H1 (cell line): ENCODE data around the gene RBM10.

ENCODE experiments used
- CEBPB ChIP-seq: IDR thresholded peaks from 2 replicates; pipeline ENCODE4 v1.6.1; 2012; ENCODE audit warnings: low read depth, low read length
- MAX ChIP-seq: IDR thresholded peaks from 2 replicates; pipeline ENCODE4 v1.6.1; 2012; ENCODE audit warnings: inconsistent platforms
- POLR2A ChIP-seq, 2 experiments: IDR thresholded peaks; 1 replicate in 1 of 2; 2 replicates in 1 of 2; pipeline ENCODE4 v1.6.1; 2011; ENCODE audit warnings: low read depth in 2 of 2, low read length in 2 of 2, mild to moderate bottlenecking in 2 of 2; ENCODE audit errors: control extremely low read depth in 1 of 2
- RBBP5 ChIP-seq: IDR thresholded peaks from 2 replicates; pipeline ENCODE4 v1.7.1; 2012; ENCODE audit warnings: low read depth, mild to moderate bottlenecking, inconsistent platforms, low read length, moderate library complexity, borderline replicate concordance
- TF ChIP-seq, protein P1 (sequence below), 3 experiments: IDR thresholded peaks; 1 replicate in 2 of 3; 2 replicates in 1 of 3; pipeline versions ENCODE4 v1.5.1 to v1.6.1; 2011; ENCODE audit warnings: low read length in 3 of 3, mild to moderate bottlenecking in 3 of 3, inconsistent platforms in 2 of 3, low read depth in 1 of 3, moderate library complexity in 1 of 3; ENCODE audit not compliant: insufficient read depth in 1 of 3; ENCODE audit errors: control extremely low read depth in 1 of 3

GRCh38 chrX:47196098-47196497 lies 51.1 kb downstream of the RBM10 start:
- TF ChIP-seq, protein P1, sequence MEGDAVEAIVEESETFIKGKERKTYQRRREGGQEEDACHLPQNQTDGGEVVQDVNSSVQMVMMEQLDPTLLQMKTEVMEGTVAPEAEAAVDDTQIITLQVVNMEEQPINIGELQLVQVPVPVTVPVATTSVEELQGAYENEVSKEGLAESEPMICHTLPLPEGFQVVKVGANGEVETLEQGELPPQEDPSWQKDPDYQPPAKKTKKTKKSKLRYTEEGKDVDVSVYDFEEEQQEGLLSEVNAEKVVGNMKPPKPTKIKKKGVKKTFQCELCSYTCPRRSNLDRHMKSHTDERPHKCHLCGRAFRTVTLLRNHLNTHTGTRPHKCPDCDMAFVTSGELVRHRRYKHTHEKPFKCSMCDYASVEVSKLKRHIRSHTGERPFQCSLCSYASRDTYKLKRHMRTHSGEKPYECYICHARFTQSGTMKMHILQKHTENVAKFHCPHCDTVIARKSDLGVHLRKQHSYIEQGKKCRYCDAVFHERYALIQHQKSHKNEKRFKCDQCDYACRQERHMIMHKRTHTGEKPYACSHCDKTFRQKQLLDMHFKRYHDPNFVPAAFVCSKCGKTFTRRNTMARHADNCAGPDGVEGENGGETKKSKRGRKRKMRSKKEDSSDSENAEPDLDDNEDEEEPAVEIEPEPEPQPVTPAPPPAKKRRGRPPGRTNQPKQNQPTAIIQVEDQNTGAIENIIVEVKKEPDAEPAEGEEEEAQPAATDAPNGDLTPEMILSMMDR (IDR thresholded peaks at IDR 0.05; ENCODE audit: control extremely low read depth in 1 of 3, insufficient read depth in 1 of 3, low read depth in 1 of 3, low read length in 3 of 3) = no peak
- TF ChIP-seq POLR2A (IDR thresholded peaks at IDR 0.05; ENCODE audit: control extremely low read depth in 1 of 2, low read depth in 2 of 2, low read length in 2 of 2) (no peak), MAX (no peak), RBBP5 (no peak), CEBPB (no peak)
